VCaP (cell line): ENCODE measurements around the gene ZC3H18.

Experiments used
- H3K27ac ChIP-seq: fragments of 450-650 bp; 2 replicates; pipeline ENCODE4 v1.5.1; 2017
- CTCF ChIP-seq: fragments of 450-650 bp; conservative IDR thresholded peaks from 2 replicates; pipeline ENCODE4 v1.5.1; 2017; ENCODE audit warnings: mild to moderate bottlenecking, moderate library complexity

ZC3H18 gene

GRCh38 chr16:88618182-88618955 is 48.2 kb downstream of the ZC3H18 start:
- no peak for TF ChIP-seq CTCF
- H3K27ac ChIP-seq = no peak overlapping the region

- no peak overlapping the region for H3K27ac ChIP-seq
- no peak for TF ChIP-seq CTCF
These were observed 48.9 kb downstream of the ZC3H18 start for GRCh38 chr16:88618956-88619667.

GRCh38 chr16:88619859-88620815 is 49.9 kb downstream of the ZC3H18 start:
- no peak for TF ChIP-seq CTCF
- no peak overlapping the region for H3K27ac ChIP-seq

- TF ChIP-seq CTCF = no peak
- no peak overlapping the region for H3K27ac ChIP-seq
These were observed 51.9 kb downstream of the ZC3H18 start for GRCh38 chr16:88622125-88622524.

- TF ChIP-seq CTCF = no peak
- H3K27ac ChIP-seq = no peak overlapping the region
These were observed 52.7 kb downstream of the ZC3H18 start for GRCh38 chr16:88622866-88623265.

- no peak overlapping the region for H3K27ac ChIP-seq
- TF ChIP-seq CTCF = no peak
These were observed 53.7 kb downstream of the ZC3H18 start for GRCh38 chr16:88623858-88624257.

- H3K27ac ChIP-seq = no peak overlapping the region
- TF ChIP-seq CTCF = no peak
These were observed 54.3 kb downstream of the ZC3H18 start for GRCh38 chr16:88624481-88624880.
